HG03097 (cell line): Measurements from ENCODE around the gene PODXL.

Source experiments
- ATAC-seq: cut with Tn5 transposase; IDR thresholded peaks from one replicate; pipeline ENCODE4 v1.9.1; 2021; ENCODE audit not compliant: unreplicated experiment, low FRiP score

The PODXL gene

GRCh38 chr7:131455546-131455945, 100.9 kb downstream of the PODXL start:
- ATAC-seq = no peak

DNA sequence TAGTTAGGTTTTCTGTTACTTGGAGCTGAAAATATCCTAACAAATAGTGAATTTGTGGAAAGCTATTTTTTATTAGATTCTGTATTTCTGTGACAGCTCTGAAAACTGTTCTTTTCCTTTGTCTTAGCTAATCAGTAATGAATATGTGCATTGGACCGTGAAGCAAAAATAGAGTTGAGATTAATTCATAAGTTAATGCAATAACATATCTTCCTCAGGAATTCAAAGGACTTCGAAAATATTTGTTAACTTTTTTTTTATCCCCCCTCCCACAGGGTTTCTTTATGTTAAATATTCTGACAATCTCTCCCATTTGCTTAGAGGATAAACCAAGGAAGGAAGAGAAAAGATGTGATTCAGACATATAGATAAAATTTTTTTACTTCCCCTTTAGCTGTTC, 101.4 kb downstream of the PODXL start:
- ATAC-seq = no peak

DNA sequence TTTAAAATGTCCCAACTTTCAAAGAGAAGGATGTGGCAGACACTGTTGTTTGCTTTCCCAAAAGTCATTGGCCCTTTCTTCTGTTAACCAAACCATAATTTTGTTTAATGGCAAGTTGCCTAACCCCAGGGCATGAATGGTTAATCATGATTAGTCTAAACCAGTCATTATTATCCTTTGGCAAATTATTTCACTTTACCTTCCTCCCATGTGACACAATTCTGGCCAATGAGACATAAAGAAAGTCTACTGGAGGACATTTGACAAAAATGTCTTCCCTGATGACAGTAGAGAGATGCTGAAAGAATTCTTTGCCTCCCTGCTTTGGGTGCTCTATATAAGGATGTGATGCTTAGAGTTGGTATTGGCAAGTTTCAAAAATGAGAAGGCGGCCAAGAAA, 101.9 kb downstream of the PODXL start:
- ATAC-seq = no peak
